OCI-M2 (cell line): ENCODE data around the gene NLRP9.

Source experiments
- DNase-seq: peaks from one replicate; lab custom pipeline; 2025; ENCODE audit not compliant: unreplicated experiment; lab: John Stamatoyannopoulos, UW

NLRP9 gene

DNA sequence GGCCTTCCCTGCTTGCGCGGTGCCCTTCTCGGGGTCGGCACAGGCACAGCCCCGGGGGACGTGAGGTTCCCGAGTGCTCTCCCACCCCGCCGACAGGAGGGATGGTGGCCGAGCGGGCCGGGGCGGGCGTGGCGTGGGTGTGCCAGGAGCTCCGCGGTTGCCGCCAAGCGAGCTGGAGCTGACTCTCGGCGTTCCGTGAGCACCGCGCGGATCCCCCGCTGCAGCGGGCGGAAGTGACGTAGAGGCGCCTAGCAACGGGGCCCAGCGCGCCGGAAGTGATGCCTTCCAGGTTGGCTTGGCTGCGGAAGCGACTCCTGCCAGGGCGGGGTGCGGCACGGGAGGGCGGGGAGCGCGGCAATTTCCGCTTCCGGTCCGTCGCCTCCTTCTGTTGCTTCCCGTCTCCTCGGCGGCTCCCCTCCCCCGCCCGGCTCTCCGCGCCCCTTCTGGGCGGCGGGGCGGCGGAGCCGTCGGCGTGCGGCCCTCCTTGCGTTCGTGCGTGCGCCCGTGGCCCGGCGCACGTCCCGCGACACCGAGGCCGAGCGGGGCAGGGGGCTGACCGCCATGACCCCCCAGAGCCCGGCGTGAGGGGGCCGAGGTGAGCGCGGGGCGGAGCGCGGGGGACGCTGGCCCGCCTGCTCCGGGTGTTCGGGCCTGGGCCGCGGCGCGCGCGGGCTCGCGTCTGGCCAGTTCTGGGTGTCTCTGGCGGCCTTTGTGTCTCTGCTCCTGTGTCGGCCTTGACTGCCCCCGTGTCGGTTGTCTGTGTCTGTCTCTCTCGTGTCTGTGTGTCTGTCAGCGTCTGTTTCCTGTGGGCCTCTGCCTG is 63.2 kb downstream of the NLRP9 start, which contains the start of gene EPN1:
TSS of gene EPN1 (plus strand) at position 386 of the 820 bp plus-strand sequence. CDS start 3,402 bp downstream, outside the sequence.
- peak; percentile 86 for DNase-seq

GRCh38 chr19:55674459-55674840 is 63.8 kb downstream of the NLRP9 start:
- DNase-seq = no peak

DNA sequence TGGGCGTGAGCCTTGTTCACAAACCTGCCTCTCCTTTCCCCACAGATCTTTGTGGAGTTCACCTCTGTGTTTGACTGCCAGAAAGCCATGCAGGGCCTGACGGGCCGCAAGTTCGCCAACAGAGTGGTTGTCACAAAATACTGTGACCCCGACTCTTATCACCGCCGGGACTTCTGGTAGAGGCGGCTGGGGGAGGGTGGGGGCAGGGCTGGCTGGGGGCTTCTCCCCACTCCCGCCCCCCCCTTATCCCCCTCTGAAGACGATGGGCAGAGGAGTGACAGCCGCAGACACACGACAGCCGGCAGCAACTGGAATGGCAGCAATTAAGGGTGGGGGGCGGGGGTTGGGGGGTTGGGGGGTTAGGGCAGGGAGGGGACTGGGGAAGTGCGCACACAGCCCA is 64.3 kb downstream of the NLRP9 start:
- peak; percentile 79 for DNase-seq

DNA sequence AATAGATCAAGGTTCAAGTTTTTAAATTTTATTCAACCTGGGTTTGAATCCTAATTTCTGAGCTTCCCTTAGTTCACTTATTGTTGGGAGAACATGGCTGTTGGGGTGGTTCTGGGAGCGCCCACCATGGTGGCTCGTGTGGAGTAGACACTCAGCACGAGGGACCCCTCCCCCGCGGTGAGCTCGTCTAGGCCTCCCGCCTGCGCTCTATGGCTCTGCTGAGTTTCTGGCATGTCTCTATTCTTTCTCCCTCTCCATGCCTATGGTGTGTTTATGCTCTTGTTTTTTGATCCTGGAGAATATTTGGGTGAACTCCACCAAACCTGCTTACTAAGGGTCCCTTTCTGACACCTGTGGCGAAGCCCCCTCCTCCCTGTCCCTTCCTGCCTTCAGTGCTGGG is 64.7 kb downstream of the NLRP9 start:
- no peak for DNase-seq

- peak; percentile 71 for DNase-seq
Observed at GRCh38 chr19:55672418-55672817, 65.8 kb downstream of the NLRP9 start.

DNA sequence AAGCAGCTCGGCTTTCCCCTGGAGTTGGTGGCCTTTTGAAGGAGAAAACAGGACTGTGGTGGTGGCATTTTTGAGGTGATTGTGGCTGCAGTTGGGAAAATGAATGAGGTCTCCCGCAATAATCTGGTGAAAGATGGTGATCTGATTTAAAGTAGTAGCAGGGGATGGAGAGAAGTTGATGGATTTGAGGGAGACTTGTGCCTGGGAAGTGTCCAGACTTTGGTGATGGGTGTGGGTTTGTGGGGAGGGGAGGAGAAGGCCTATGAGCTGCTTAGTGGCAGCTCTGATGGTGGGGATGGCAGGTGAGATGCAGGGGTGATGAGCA is 67.2 kb downstream of the NLRP9 start:
- DNase-seq = no peak

GRCh38 chr19:55670280-55671053 is 67.7 kb downstream of the NLRP9 start:
- no peak for DNase-seq

DNA sequence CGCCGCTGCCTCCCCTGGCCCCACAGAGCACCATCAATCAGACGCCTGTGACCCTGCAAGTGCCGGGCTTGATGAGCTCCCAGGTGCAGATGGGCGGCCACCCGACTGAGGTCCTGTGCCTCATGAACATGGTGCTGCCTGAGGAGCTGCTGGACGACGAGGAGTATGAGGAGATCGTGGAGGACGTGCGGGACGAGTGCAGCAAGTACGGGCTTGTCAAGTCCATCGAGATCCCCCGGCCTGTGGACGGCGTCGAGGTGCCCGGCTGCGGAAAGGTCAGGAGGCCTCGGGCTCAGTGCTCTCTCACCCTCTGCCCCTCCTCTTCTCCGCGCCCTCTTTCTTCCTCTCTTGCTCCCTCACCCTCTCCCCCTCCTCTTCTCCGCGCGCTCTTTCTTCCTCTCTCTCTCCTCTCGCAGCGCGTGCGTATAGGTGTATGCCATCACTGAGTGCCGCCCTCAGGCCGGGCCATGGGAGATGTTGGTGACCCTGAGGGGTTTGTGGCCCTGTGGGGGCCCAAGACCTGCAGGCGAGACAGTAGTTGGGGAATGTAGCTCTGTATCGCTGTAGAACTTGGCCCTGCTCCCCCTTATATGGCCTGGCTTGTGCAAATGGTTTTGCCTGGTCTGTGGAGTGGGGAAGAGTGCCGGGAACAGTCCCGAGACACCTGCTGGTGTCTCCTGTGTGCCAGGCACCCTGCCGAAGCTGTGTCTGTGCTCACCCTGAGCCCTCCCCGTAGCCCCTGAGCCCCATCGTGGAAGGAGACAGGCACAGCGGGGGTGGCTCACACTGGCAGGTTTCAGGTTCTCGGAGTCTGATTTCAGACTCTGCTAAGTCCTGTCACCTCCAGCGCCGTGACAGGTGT is 68.6 kb downstream of the NLRP9 start:
- DNase-seq = no peak

- DNase-seq = no peak
Observed at GRCh38 chr19:55668603-55669348, 69.4 kb downstream of the NLRP9 start.

DNA sequence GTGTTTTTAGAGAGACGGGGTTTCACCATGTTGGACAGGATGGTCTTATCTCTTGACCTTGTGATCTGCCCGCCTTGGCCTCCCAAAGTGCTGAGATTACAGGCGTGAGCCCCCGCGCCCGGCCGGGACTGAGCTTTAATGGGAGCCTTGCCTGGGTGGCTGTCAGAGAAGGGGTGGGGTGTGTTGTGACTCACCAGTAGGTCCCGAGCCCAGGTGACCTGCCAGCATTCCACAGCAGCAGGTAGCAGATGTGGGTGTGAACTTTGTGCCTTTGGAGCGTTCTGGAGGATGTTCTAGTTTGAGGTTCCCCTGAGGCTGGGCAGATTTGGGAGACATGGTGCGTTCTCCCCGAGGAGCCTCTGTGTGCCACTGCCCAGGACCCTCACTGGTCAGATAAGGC is 70.2 kb downstream of the NLRP9 start:
- no peak for DNase-seq

GRCh38 chr19:55667511-55667910 is 70.7 kb downstream of the NLRP9 start:
- no peak for DNase-seq

GRCh38 chr19:55667006-55667381 is 71.2 kb downstream of the NLRP9 start:
- DNase-seq = no peak

DNA sequence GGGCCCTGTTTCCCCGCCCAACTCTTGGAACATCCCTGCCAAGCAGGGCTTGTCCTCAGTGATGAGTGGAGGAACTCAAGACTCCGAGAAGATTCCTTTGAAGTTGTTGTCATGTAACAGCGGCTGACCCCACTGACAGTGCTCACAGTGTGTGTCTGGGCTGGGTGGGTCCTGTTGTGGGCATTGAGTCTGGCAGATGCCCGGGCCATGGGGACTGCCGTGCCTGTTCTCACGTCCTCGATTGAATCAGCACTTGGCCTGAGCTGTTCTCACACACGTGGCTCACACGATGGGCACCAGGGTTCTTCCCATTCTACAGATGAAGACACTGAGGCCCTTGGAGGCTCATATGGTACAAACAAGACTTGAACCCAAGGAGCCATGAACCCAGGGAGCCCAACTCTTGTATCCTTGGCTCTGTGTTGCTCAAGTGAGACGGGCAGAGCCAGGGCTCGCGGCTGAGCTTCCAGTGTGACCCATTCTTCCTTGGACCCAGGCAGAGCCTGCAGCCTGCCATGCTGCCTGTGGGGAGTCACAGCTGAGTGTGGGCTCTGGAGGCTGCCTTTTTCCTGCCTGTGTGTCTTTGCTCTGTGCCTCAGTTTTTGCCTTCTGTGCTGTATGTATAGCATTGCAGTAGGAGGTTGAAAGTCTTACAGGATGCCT is 71.7 kb downstream of the NLRP9 start:
- no peak for DNase-seq

GRCh38 chr19:55663846-55664536 is 74.2 kb downstream of the NLRP9 start:
- DNase-seq = no peak

DNA sequence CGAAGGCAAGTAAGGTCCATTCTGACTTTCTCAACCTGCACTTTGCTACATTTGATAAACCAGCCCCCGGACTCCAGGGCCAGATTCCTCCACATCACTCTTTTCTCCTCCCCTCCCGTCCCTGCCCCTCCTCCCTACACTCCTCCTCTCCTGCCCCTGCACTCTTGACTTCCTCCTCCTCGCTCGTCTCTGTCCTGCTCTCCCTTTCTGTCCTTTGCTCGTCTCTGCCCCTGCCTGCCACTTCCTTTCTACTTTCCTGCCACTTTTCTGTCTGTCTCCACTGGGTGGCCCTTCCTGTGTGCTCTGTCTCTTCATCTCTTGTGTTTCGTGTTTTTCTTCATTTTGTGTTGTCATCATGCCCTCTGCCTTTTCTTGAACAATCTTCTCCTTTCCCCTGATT is 76.4 kb downstream of the NLRP9 start:
- no peak for DNase-seq

GRCh38 chr19:55660991-55661390 is 77.2 kb downstream of the NLRP9 start:
- no peak for DNase-seq

DNA sequence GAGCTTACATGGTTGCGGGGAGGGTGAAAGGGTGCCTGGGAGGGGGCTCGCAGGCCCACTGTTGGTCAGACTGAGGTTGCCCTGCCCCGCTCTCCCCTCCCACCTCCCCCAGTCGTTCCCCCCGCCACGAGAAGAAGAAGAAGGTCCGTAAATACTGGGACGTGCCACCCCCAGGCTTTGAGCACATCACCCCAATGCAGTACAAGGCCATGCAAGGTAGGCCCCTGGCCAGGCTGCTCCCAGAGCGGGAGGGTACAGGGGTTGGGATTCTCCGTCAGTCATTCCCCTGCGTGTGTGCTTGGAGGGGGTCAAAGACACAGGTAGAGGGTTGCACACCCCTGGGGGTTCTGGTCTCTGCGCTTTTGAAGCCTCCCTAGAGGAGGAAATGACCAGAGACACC is 77.8 kb downstream of the NLRP9 start:
- no peak for DNase-seq

DNA sequence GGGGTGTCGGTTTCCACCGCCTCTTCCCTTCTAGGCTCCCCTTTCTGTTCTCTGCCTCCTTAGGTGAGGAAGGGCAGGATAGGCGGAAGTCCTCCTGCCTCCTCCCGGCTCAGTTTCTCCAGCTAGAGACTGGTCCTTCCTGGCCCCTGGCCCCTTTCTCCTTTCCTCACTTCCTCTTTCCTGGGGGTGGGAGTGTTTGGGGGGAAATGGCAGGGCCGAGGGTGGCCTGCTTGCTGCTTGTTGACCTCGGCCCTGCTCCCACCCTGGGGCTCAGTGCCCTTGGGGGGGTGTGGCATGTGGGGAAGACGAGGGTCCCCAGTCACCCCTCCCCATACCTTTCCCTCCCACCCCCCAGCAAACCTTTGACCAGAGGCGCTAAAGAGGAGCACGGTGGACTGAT is 78.4 kb downstream of the NLRP9 start:
- DNase-seq = no peak

- DNase-seq = no peak
Observed at GRCh38 chr19:55658846-55659459, 79.2 kb downstream of the NLRP9 start.
